IPS-18a (cell line): ENCODE results near the gene FASTK.
A peak's percentile ranks its signal among the peaks of the same experiment; 100 is the strongest.

Experiments used
- H3K27ac ChIP-seq: one replicate; pipeline ENCODE4 v1.5.1; 2013; ENCODE audit warnings: low read length
- H3K27me3 ChIP-seq: one replicate; pipeline ENCODE4 v1.6.1; 2013; ENCODE audit warnings: mild to moderate bottlenecking, low read length; ENCODE audit not compliant: control insufficient read depth, insufficient read depth
- H3K36me3 ChIP-seq: one replicate; pipeline ENCODE4 v1.6.1; 2013; ENCODE audit warnings: low read depth, low read length; ENCODE audit not compliant: control insufficient read depth
- H3K4me1 ChIP-seq: one replicate; pipeline ENCODE4 v1.6.1; 2013; ENCODE audit warnings: low read depth, low read length; ENCODE audit not compliant: control insufficient read depth
- H3K4me3 ChIP-seq: one replicate; pipeline ENCODE4 v1.5.1; 2013; ENCODE audit warnings: low read length
- H3K9ac ChIP-seq: one replicate; pipeline ENCODE4 v1.6.1; 2013; ENCODE audit warnings: mild to moderate bottlenecking, low read length, moderate library complexity
- H3K9me3 ChIP-seq: one replicate; pipeline ENCODE4 v1.6.1; 2013; ENCODE audit warnings: low read depth, low read length; ENCODE audit not compliant: control insufficient read depth

Gene FASTK

DNA sequence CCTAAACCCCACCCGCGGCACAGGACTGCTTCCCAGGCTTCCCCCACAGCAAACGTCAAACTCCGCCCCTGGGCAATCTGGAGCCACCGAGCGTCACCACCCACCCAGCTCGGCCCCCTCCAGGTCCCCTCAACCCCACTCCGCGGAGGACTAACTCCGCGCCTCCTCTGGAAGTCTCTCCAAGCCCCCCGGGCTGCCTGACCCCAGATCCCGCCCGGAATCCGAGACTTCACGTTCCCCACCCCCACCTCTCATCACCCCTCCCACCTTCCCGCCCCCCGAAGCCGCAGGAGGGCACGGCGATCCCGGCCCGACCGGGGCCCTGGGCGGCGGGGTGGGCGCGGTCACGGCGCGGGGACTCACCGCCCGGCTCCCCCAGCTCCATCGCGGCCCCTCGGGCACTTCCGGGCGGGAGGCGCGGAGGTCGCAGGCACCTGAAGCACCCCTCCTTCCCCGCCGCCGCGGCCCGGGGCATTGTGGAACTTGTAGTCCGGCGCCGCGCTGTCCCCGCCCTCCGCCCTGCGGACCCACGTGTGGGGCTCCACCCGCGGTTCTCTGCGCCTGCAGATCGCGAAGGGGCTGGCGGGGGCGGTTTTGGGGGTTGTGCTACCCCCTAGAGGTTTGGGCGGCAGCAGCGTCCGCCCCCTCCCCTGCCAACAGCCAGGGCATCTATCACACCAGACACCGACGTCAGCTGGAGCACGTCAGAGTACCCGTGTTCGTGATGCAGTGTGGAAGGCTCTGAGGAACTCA, 2.6 kb upstream of the FASTK start, which contains the start of gene TMUB1:
Gene TMUB1 (minus strand): TSS at position 423 of the 753 bp plus-strand sequence. CDS start 930 bp downstream, outside the sequence.
- H3K9ac ChIP-seq: peak within 1 kb of the TSS; percentile 16
- H3K27me3 ChIP-seq: peaks cover 30% of the 10 kb centered on the region
- no peaks in the 10 kb centered on the region for H3K9me3 ChIP-seq
- no peak within 1 kb of the TSS for H3K27ac ChIP-seq
- H3K4me3 ChIP-seq: peak within 1 kb of the TSS; percentile 65
- H3K4me1 ChIP-seq: peaks cover 28% of the 10 kb centered on the region
- H3K36me3 ChIP-seq: no peaks in the 10 kb centered on the region

DNA sequence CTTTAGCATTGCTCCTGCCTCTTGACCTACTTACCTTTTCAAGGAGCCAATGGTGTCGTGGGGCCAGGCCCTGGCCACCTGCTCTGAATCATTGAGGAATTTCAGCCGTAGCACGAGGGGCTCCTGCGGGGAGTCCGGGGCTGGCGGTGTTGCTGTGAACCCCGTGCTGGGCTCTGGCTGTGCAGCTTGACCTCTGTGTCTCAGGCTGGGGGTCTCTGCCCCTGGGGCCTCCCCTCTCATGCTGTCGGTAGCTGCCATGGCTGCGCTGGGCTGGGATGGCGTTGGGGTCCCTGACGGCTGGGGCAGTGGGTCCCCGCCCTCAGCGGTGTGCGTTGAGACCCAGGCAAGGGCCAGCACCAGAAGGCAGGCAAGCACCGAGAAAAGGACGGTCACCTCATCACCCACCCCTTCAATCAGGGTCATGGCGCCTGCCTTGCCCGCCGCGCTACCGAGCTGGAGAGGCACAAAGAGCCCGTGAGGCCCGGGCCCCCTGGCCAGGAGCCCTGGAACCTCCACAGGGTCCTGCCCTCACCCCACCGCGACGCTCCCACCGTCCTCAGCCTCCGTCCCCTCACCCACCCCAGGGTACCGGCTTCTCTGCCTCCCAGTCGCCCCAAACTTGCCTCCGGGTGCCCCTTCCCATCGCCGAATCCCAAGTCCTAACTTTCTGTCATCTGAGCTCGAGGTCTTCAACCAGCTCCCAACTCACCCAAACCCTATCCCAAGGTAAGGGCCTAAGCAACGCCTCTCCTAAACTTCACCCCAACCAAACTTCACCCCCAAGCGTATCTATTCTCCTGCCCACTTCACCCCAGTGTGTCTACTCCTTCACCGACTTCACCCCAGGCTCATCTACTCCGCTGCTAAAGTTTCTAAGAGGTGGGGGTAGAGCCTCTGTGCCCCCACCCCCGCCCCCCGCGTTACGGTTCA, 1.8 kb upstream of the FASTK start:
- H3K27ac ChIP-seq: no peak overlapping the region
- peak overlapping the region; percentile 16 for H3K9ac ChIP-seq
- peaks cover 21% of the 10 kb centered on the region for H3K27me3 ChIP-seq
- no peaks in the 10 kb centered on the region for H3K9me3 ChIP-seq
- H3K36me3 ChIP-seq: no peaks in the 10 kb centered on the region
- H3K4me1 ChIP-seq: peaks cover 22% of the 10 kb centered on the region
- peak overlapping the region; percentile 65 for H3K4me3 ChIP-seq

DNA sequence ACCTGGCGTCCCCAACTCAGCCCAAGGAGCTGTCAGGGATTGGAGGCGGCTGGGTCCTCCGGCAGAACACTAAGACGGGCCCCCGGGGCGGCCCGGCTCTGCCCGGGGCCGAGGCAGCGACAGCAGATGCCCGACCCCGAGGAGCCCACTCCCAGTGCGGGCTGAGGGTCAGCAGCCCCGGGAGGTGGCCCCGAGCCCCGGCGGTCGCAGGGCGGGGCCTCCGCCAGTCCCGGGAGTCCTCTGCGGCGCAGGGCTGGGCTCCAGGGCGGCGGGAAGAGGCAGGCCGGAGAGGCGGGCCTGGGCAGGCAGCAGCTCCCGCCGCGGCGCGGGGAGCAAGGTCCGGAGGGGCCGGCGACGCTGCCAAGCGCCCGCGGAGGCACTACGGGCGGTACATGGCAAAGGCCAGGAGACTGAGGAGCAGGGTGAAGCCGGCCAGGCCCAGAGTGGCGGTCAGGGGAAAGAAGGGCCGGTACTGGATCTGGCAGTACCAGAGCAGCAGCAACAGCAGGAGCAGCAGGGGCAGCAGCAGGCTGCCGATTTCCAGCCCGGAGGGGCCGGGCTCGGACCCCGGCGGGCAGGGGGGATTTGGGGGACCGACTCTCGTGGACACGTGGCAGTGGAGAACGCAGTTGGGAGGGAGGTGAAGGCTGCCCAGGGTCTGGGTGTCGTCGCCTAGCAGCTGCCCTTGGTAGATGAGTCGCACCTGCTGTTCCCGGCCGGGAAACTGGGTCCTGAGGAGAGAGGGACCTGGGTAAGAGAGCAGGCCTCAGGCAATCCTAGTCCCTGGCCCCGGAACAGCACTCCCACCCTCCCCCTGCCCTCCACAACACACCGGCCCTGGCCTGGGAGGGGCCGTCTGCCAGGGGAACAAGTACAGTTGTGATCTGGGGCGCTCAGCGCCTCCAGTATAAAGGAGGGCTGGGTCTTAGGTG, 827 bp upstream of the FASTK start:
- Histone ChIP-seq H3K36me3 (no peaks in the 10 kb centered on the region), H3K4me3 (peak overlapping the region; percentile 92), H3K27ac (no peak overlapping the region), H3K9ac (peak overlapping the region; percentile 11), H3K4me1 (peaks cover 22% of the 10 kb centered on the region), H3K9me3 (no peaks in the 10 kb centered on the region), H3K27me3 (peaks cover 15% of the 10 kb centered on the region)

DNA sequence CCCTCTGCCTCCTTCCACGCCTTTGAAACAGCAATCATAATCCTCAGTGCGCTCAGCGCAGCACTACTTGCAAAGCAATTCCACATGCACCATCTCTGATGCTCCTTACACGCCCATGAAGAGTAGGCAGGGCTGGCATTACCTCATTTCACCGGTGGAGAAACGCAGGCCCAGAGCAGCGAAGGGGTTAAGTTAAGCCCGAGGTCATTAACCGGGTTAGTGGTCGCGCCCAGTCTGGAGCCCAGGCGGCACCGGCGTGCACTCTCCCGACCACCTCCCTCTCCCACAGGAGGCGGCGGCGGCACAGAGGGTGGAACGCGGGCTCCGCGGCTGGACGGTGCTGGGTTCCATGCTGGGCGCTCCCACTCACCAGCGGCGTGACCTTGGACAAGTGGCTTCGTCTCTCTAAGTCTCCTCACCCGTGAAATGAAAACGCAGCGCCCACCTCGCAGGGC, 515 bp downstream of the FASTK start:
- Histone ChIP-seq H3K36me3 (peaks cover 5% of the 10 kb centered on the region), H3K4me1 (peaks cover 17% of the 10 kb centered on the region), H3K27ac (no peak overlapping the region), H3K27me3 (peaks cover 14% of the 10 kb centered on the region), H3K9me3 (no peaks in the 10 kb centered on the region), H3K4me3 (peak overlapping the region; percentile 92), H3K9ac (peak overlapping the region; percentile 91)

DNA sequence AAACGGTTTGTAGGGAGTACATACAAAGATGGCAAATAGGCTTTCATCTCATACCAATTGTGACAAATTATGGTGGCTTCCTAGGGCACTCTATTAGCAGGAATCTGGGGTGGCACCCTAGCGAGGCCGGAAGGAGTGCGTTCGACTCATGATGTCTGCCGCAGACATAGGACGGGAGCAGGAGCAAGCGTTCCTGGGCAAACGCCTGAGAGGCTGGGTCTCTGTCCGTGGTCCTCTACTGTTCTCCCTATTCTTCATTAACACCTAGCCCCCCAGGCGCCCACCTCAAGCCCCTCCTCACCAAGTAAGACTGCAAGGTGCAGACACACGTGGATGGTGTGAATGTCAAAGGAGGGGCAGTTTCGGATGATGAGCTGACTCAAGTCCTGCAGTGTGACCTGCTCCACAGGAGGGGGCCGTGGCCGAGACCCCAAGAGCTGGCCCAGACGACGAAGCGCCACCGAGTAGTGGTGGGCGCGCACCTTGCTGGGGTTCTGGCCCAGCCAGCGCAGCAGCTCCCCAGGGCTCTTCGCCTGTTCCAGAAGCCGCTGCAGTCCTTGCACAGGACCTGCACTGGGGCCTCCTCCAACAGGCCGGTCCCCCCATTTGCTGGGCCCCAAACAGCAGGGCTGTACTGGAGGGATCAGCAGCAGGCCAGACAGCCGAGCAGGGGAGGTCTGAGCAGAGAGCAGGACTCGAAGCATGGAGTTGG, 1.3 kb downstream of the FASTK start:
- H3K36me3 ChIP-seq: peaks cover 12% of the 10 kb centered on the region
- H3K4me3 ChIP-seq: peak overlapping the region; percentile 92
- H3K27ac ChIP-seq: no peak overlapping the region
- H3K4me1 ChIP-seq: peaks cover 14% of the 10 kb centered on the region
- H3K27me3 ChIP-seq: peaks cover 7% of the 10 kb centered on the region
- no peaks in the 10 kb centered on the region for H3K9me3 ChIP-seq
- H3K9ac ChIP-seq: no peak overlapping the region

DNA sequence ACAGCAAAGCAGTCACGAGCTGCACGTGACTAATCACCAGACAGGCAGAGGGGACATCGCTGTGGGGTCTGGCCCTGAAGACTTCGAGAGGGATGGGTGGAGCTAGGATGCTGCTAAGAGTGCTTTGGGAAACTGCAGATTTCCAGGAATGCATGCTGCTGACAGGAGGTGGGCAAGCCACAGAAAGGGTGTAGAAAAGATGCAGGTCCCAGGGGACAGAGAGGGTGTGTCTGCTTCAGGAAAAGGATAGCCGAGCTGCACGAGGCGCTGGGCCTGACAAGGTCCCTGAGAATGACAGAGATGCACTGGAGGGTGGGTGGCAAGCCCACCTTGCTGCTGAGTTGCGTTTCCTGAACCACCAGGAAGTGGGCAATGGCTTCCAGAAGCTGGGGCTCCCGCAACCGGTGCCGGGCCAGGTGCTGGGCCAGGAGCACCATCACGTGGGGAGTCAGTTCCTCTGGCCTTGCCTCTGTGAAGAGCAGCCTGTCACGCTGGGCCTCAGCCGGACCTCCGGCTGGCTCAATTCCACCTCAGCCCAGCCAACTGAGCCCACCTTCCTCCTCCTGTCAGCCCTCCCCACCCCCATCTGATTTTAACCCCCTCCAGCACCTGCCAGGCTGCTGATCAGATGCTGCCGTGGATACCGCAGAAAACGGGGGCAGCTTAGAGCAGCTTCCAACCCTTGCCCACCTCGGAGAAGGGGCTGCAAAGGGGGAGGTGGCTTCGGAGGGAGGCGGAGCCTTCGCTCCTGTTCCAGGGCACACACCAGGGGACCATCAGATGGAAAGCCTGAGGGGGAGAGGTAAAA, 2.2 kb downstream of the FASTK start:
- Histone ChIP-seq H3K27ac (no peak overlapping the region), H3K9ac (no peak overlapping the region), H3K36me3 (peaks cover 21% of the 10 kb centered on the region), H3K4me1 (peaks cover 14% of the 10 kb centered on the region), H3K4me3 (peak overlapping the region; percentile 92), H3K27me3 (no peaks in the 10 kb centered on the region), H3K9me3 (no peaks in the 10 kb centered on the region)

DNA sequence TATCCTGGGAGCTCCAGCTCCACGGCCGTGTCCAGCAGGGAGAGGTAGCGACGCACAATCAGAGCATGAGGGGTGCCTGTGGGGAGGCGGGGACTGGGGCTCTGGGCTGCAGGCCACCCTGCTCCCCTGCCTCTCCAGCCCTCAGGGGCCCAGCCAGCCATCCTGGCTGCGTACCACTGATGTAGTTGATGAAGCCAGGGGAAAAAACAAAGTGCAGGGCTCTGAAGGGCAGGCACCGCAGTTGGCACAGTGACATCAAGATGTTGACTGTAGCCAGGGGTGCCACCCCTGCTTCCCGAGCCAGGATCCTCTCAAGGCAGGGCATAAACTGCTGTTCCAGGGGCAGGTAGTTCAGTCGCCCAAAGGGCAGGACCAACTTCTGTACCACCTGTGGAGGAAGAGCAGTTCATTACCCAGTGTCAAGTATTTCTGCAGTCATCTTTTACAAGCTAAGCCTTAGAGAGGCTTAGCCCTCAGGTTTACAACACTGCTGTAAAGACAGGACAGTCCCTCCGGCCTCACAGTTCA, 2.8 kb downstream of the FASTK start:
- no peaks in the 10 kb centered on the region for H3K27me3 ChIP-seq
- H3K9ac ChIP-seq: no peak overlapping the region
- H3K9me3 ChIP-seq: no peaks in the 10 kb centered on the region
- peaks cover 14% of the 10 kb centered on the region for H3K4me1 ChIP-seq
- H3K36me3 ChIP-seq: peaks cover 21% of the 10 kb centered on the region
- no peak overlapping the region for H3K4me3 ChIP-seq
- H3K27ac ChIP-seq: no peak overlapping the region

DNA sequence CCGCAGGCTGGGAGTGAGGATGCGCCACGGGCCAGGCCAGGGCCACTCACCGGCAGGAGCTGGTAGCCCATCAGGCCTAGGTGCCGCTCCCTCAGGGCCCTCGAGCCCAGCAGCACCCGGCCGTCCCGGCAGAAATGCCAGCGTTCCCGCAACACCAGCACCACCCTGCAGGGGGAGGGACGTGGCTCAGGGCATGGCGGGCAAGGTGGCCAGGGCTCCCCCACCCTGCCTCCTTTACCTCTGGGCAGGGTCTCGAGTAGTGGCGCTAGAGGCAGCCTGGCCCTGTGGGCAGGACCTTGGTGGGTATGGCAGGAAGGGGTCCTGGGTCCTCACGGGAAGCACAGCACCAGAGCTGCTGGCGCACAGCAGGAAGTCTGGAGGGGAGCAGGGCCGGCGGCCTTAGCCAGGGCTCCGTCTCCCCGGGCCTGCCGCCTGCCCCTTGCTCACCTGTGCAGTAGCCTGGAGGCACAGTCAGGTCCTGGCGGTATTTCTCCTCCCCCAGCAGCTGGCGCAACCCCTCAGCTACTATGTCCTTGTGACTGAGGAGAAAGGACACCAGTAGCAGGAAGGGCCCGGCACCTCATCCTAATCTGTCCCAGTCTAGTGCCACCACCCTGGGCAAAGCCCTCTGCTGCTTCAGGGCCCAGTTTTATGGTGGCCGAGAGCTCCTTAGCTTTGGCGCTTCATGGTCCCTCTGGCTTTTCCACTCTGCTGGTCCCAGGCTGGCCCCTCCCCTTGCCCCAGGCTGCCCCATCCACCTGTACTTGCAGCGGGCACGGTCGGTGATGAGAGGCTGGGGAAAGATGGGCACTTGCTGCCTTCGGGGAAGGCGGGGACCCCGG, 3.5 kb downstream of the FASTK start:
- Histone ChIP-seq H3K36me3 (peaks cover 22% of the 10 kb centered on the region), H3K27me3 (no peaks in the 10 kb centered on the region), H3K27ac (no peak overlapping the region), H3K9ac (no peak overlapping the region), H3K4me3 (no peak overlapping the region), H3K4me1 (peaks cover 14% of the 10 kb centered on the region), H3K9me3 (no peaks in the 10 kb centered on the region)

DNA sequence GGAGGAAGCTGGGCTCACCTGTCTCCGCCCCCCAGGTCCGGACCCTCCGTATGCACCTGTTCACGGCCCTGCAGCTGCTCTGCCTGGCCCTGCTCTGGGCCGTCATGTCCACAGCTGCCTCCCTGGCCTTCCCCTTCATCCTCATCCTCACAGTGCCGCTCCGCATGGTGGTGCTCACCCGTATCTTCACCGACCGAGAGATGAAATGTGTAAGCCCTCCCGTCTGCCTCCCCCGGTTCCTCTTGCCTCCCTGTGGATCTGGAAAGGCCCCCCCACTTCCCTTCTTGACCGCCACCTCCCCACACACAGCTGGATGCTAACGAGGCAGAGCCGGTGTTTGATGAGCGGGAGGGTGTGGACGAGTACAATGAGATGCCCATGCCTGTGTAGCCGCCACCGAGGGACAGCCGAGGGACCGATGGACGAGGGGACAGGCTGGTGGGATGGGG, 4.6 kb downstream of the FASTK start:
- H3K36me3 ChIP-seq: peaks cover 31% of the 10 kb centered on the region
- no peak overlapping the region for H3K4me3 ChIP-seq
- H3K27me3 ChIP-seq: no peaks in the 10 kb centered on the region
- no peak overlapping the region for H3K27ac ChIP-seq
- no peaks in the 10 kb centered on the region for H3K9me3 ChIP-seq
- peaks cover 14% of the 10 kb centered on the region for H3K4me1 ChIP-seq
- H3K9ac ChIP-seq: no peak overlapping the region
